Memory B cell (primary cell): ENCODE data around the gene FOXO3.

Experiments
- ATAC-seq: fragments of 150-1000 bp; cut with Tn5 transposase; 2 replicates; pipeline ENCODE4 v1.10.0; 2021; ENCODE audit warnings: low read depth, mild to moderate bottlenecking, moderate library complexity
- DNase-seq, 2 donors: peaks; one replicate each; pipeline ENCODE4 v3.0.0; 2022; ENCODE audit warnings: low spot score in 2 of 2
- H3K27ac Mint-ChIP-seq: one replicate; pipeline ENCODE4 v1.8.0; 2022; ENCODE audit warnings: mild to moderate bottlenecking, moderate library complexity, mixed read lengths
- H3K27me3 Mint-ChIP-seq: one replicate; pipeline ENCODE4 v1.8.0; 2022; ENCODE audit warnings: mixed read lengths
- H3K36me3 Mint-ChIP-seq: one replicate; pipeline ENCODE4 v1.8.0; 2022; ENCODE audit warnings: mild to moderate bottlenecking, mixed read lengths
- H3K4me1 Mint-ChIP-seq: one replicate; pipeline ENCODE4 v1.8.0; 2022; ENCODE audit warnings: mixed read lengths
- H3K4me3 Mint-ChIP-seq: one replicate; pipeline ENCODE4 v1.8.0; 2022; ENCODE audit warnings: mild to moderate bottlenecking, moderate library complexity, mixed read lengths
- H3K9me3 Mint-ChIP-seq: one replicate; pipeline ENCODE4 v1.8.0; 2022; ENCODE audit warnings: mixed read lengths

Gene FOXO3

DNA sequence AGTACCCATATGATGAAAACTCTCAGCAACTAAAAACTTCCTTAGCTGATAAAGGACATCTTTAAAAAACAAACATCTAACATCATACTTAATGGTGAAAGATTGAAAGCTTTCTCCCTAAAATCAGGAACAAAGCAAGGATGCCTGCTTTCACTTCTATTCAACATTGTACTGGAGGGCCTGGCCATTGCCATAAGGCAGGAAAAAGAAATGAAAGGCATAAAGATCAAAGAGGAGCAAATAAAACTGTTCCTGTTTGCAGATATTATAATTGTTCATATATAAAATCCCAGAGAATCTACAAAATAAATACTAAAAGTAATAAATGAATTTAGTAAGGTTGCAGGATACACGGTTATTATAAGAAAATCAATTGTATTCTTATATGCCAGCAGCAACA lies 162.9 kb downstream of the FOXO3 start:
- ATAC-seq (no peak), DNase-seq (no peak)
- Mint-ChIP-seq H3K4me3 (no peak overlapping the region), H3K36me3 (peaks cover 2% of the 10 kb centered on the region), H3K27ac (no peak overlapping the region), H3K27me3 (peaks cover 8% of the 10 kb centered on the region), H3K9me3 (peaks cover 7% of the 10 kb centered on the region), H3K4me1 (peaks cover 3% of the 10 kb centered on the region)

DNA sequence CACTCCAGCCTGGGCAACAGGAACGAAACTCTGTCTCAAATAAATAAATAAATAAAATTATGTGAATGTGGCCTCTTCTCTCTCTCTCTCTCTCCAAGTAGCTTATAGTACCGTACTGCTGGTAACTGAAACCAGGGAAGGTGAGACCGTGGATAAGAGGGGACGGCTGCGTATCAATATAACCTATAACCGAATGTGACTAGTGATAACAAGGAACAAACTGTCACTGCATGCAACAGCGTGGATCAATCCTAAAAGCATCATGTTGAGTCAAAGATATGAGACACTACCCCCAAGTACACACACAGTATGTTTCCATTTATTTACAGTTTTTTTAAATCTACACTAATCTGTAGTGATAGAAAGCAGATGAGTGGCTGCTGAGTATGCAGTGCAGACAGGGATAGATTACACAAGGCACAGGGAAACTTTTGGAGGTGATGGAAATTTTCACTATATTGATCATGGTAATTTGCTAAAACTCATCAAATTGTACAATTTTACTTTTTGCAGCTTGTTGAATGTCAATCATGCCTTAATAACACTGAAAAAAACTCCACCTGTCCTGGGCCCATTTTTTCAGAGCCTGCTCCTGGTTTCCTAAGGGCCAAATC lies 166.1 kb downstream of the FOXO3 start:
- Mint-ChIP-seq H3K36me3 (peaks cover 2% of the 10 kb centered on the region), H3K4me3 (no peak overlapping the region), H3K4me1 (no peaks in the 10 kb centered on the region), H3K9me3 (peaks cover 7% of the 10 kb centered on the region), H3K27me3 (peaks cover 6% of the 10 kb centered on the region), H3K27ac (no peak overlapping the region)
- DNase-seq, result no peak
- no peak for ATAC-seq

DNA sequence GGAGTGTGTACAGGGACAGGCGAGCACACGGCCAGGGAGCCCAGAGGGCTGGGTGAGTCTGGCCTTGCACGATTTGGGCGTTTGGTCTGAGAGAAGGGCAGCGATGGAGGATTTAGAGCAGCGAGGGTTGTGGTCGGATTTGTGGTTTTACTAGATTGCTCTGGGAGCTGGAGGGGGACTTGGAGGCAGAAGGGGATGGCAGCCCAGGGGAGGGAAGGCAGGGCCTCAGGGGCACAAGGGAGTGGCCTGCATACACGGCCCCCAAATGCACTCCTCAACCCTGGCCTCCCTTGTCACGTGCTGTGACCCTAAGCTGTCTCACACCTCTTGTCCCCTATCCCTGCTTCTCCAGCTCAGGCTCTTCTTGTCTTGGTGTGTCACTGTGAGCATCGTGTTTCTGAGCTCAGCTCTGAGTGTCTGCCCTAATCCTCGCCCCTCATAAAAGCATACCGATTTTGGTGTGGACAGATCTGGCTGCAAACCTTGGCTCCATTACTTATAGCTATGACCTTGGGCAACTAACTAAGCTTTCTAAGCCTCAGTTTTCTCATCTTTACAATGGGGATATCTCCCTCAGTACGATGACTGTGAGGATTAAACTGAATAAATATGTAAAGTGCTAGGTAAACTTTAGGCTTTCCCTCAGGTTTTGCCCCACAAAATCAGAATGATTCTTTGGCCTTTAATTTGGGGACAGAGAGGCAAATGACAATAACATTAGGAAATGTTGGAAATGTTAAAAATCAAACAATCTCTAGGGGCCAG lies 167.4 kb downstream of the FOXO3 start:
- H3K27ac Mint-ChIP-seq, result no peak overlapping the region
- no peaks in the 10 kb centered on the region for H3K4me1 Mint-ChIP-seq
- peaks cover 5% of the 10 kb centered on the region for H3K9me3 Mint-ChIP-seq
- DNase-seq (no peak), ATAC-seq (no peak)
- H3K27me3 Mint-ChIP-seq, result peaks cover 6% of the 10 kb centered on the region
- no peak overlapping the region for H3K4me3 Mint-ChIP-seq
- peaks cover 2% of the 10 kb centered on the region for H3K36me3 Mint-ChIP-seq

- H3K9me3 Mint-ChIP-seq, result no peaks in the 10 kb centered on the region
- H3K27me3 Mint-ChIP-seq, result peaks cover 6% of the 10 kb centered on the region
- no peaks in the 10 kb centered on the region for H3K36me3 Mint-ChIP-seq
- no peak overlapping the region for H3K27ac Mint-ChIP-seq
- H3K4me3 Mint-ChIP-seq, result no peak overlapping the region
- DNase-seq (no peak), ATAC-seq (no peak)
- no peaks in the 10 kb centered on the region for H3K4me1 Mint-ChIP-seq
Observed at GRCh38 chr6:108728826-108729225, 168.1 kb downstream of the FOXO3 start.

- Mint-ChIP-seq H3K36me3 (no peaks in the 10 kb centered on the region), H3K27ac (no peak overlapping the region), H3K4me3 (no peak overlapping the region), H3K9me3 (no peaks in the 10 kb centered on the region), H3K27me3 (peaks cover 9% of the 10 kb centered on the region), H3K4me1 (peaks cover 2% of the 10 kb centered on the region)
- ATAC-seq (no peak), DNase-seq (no peak)
Observed at GRCh38 chr6:108730635-108731515, 170.2 kb downstream of the FOXO3 start.

DNA sequence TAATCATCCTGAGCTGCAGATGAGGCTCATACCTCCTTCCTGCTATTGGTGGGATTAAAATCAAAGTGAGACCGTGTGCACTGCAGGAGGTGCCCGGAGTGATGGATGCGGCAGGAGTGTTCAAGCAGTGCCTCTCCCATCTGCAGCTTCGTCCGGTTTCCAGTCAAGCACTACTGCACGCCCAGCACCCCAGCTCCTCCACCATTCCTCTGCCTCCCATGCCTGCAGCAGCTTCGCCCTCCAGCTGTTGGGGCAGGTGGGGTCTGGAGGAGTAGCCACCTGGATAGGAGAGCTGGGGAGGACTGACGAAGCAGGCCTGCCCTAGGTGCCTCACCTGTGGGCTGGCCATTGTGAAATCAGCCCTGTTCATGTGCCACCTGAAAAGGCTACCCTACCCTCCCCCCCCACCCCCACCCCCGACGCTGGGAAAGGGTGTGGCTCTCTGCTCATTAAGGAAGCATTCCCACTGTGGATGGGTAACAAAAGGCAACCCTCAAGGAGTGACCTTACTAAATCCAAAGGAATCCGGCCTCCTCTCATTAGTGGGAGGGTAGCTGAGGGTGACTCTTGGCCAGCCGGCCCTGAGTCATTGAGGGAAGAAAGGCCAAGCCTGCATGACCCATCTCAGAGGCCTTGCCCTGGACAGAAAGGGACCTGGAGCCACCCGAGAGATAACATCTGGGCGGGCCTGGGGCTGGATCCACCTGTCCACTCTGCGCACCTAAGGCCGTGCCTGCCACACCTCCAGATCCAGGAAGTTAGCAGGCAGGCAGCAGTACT lies 171.6 kb downstream of the FOXO3 start:
- Mint-ChIP-seq H3K36me3 (no peaks in the 10 kb centered on the region), H3K4me1 (peaks cover 6% of the 10 kb centered on the region), H3K4me3 (no peak overlapping the region), H3K27ac (no peak overlapping the region), H3K27me3 (peaks cover 11% of the 10 kb centered on the region), H3K9me3 (no peaks in the 10 kb centered on the region)
- DNase-seq (no peak), ATAC-seq (no peak)

- H3K4me3 Mint-ChIP-seq, result no peak overlapping the region
- no peak for ATAC-seq
Observed at GRCh38 chr6:108733051-108733450, 172.3 kb downstream of the FOXO3 start.

DNA sequence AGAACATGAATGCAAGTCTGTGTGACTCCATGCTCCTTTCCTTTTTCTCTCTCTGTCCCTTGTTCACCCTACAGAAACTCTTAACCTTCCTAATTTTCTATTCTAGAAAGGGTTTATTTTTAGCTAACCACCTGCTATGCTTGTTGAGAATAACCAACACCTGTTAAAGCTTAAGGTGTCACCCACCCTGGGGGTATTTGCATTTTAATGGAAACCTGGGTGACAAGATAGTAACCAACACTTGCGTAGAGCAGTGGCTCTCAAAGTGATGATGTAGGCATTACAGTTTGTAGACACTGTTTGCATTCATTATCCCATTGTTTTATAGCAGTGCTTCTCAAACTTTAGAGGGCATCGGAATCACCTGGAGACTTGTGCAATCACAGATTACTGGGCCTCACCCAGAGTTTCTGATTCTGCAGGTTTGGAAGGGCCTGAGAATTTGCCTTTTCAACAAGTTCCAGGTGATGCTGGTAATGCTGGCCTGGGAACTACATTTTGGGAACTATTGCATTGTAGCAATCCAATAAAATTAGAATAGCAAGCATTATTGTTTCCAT lies 173.1 kb downstream of the FOXO3 start:
- DNase-seq (no peak), ATAC-seq (no peak)
- Mint-ChIP-seq H3K27ac (no peak overlapping the region), H3K4me1 (peaks cover 9% of the 10 kb centered on the region), H3K27me3 (peaks cover 10% of the 10 kb centered on the region), H3K4me3 (no peak overlapping the region), H3K36me3 (no peaks in the 10 kb centered on the region), H3K9me3 (no peaks in the 10 kb centered on the region)

More at GRCh38 chr6:108733051-108733450, 172.3 kb downstream of the FOXO3 start:
- Mint-ChIP-seq H3K27me3 (peaks cover 8% of the 10 kb centered on the region), H3K36me3 (no peaks in the 10 kb centered on the region), H3K4me1 (peaks cover 6% of the 10 kb centered on the region), H3K27ac (no peak overlapping the region), H3K9me3 (no peaks in the 10 kb centered on the region)
- DNase-seq, result no peak
